Measurements from ENCODE around the gene PEPD.

Gene PEPD

GRCh38 chr19:33471111-33471996, 50.2 kb downstream of the PEPD start:
- DNase-seq = no peak

- DNase-seq = no peak
Observed at GRCh38 chr19:33470686-33471085, 50.9 kb downstream of the PEPD start.

- no peak for DNase-seq
Observed at GRCh38 chr19:33470040-33470330, 51.6 kb downstream of the PEPD start.

GRCh38 chr19:33469171-33470039, 52.2 kb downstream of the PEPD start:
- no peak for DNase-seq

GRCh38 chr19:33468361-33469170, 53.0 kb downstream of the PEPD start:
- no peak for DNase-seq

- DNase-seq = no peak
Observed at GRCh38 chr19:33467851-33468250, 53.7 kb downstream of the PEPD start.

GRCh38 chr19:33465834-33466233, 55.8 kb downstream of the PEPD start:
- DNase-seq = no peak

- DNase-seq = no peak
Observed at GRCh38 chr19:33465371-33465770, 56.2 kb downstream of the PEPD start.

- DNase-seq = no peak
Observed at GRCh38 chr19:33464733-33465115, 56.9 kb downstream of the PEPD start.

GRCh38 chr19:33464010-33464732, 57.4 kb downstream of the PEPD start:
- DNase-seq = no peak

GRCh38 chr19:33463199-33463598, 58.4 kb downstream of the PEPD start:
- DNase-seq = no peak

GRCh38 chr19:33462112-33462791, 59.3 kb downstream of the PEPD start:
- no peak for DNase-seq

GRCh38 chr19:33461256-33462111, 60.1 kb downstream of the PEPD start:
- DNase-seq = no peak

GRCh38 chr19:33460221-33460908, 61.2 kb downstream of the PEPD start:
- no peak for DNase-seq

GRCh38 chr19:33459222-33460090, 62.1 kb downstream of the PEPD start:
- peak; percentile 69 for DNase-seq

- DNase-seq = no peak
Observed at GRCh38 chr19:33458807-33459206, 62.8 kb downstream of the PEPD start.

- DNase-seq = no peak
Observed at GRCh38 chr19:33458171-33458633, 63.4 kb downstream of the PEPD start.

GRCh38 chr19:33456845-33457220, 64.8 kb downstream of the PEPD start:
- DNase-seq = no peak

Measured in retina (tissue), 1 donor.